MM.1S (cell line): ENCODE data around the gene EXOC3L4.

Source experiments
- DNase-seq: peaks from one replicate; pipeline ENCODE4 v3.0.0-alpha.2; 2015
- H2AFZ ChIP-seq: fragments of 300-600 bp; sonication (generic); 2 replicates; pipeline ENCODE4 v1.6.0; 2016; ENCODE audit warnings: antibody characterized with exemption, low read length
- H3F3A ChIP-seq: fragments of 300-600 bp; sonication (generic); 2 replicates; pipeline ENCODE4 v1.6.1; 2016; ENCODE audit warnings: mild to moderate bottlenecking, antibody characterized with exemption, low read length, moderate library complexity, mixed read lengths; ENCODE audit not compliant: insufficient read depth
- H3K27ac ChIP-seq: fragments of 300-600 bp; sonication (generic); 2 replicates; pipeline ENCODE4 v1.5.1; 2016; ENCODE audit warnings: mild to moderate bottlenecking, low read length
- H3K27me3 ChIP-seq: fragments of 300-600 bp; sonication (generic); replicated peaks from 2 replicates; pipeline ENCODE4 v1.6.0; 2016; ENCODE audit warnings: low read length; ENCODE audit not compliant: insufficient read depth
- H3K36me3 ChIP-seq: fragments of 300-600 bp; sonication (generic); replicated peaks from 2 replicates; pipeline ENCODE4 v1.6.1; 2016; ENCODE audit warnings: mild to moderate bottlenecking, low read length, mixed read lengths; ENCODE audit not compliant: insufficient read depth
- H3K4me1 ChIP-seq: fragments of 300-600 bp; sonication (generic); 2 replicates; pipeline ENCODE4 v1.6.1; 2016; ENCODE audit warnings: low read length, mixed read lengths
- H3K4me2 ChIP-seq: fragments of 300-600 bp; sonication (generic); 2 replicates; pipeline ENCODE4 v1.6.0; 2016; ENCODE audit warnings: low read depth, low read length
- H3K4me3 ChIP-seq: fragments of 300-600 bp; sonication (generic); 2 replicates; pipeline ENCODE4 v1.5.1; 2016; ENCODE audit warnings: low read length, mixed read lengths
- H3K79me2 ChIP-seq: fragments of 300-600 bp; sonication (generic); 2 replicates; pipeline ENCODE4 v1.6.1; 2016; ENCODE audit warnings: mixed run types, low read length, mixed read lengths
- H3K9ac ChIP-seq: fragments of 300-600 bp; sonication (generic); 2 replicates; pipeline ENCODE4 v1.6.1; 2016; ENCODE audit warnings: low read length, mixed read lengths
- H3K9me2 ChIP-seq: fragments of 300-600 bp; sonication (generic); replicated peaks from 2 replicates; pipeline ENCODE4 v1.6.1; 2016; ENCODE audit warnings: mild to moderate bottlenecking, low read length, mixed read lengths; ENCODE audit not compliant: insufficient read depth
- H3K9me3 ChIP-seq: fragments of 300-600 bp; sonication (generic); replicated peaks from 2 replicates; pipeline ENCODE4 v1.6.1; 2016; ENCODE audit warnings: mild to moderate bottlenecking, low read length, mixed read lengths; ENCODE audit not compliant: insufficient read depth
- H4K20me1 ChIP-seq: fragments of 300-600 bp; sonication (generic); 2 replicates; pipeline ENCODE4 v1.6.1; 2016; ENCODE audit warnings: mild to moderate bottlenecking, low read length, moderate library complexity, mixed read lengths; ENCODE audit not compliant: insufficient read depth
- EZH2 ChIP-seq: fragments of 300-600 bp; sonication (generic); optimal IDR thresholded peaks from 2 replicates; pipeline ENCODE3; 2017; ENCODE audit warnings: low read depth, mild to moderate bottlenecking, antibody characterized with exemption, low read length, mixed read lengths
- EZH2phosphoT487 ChIP-seq: fragments of 300-600 bp; sonication (generic); IDR thresholded peaks from 2 replicates; pipeline ENCODE4 v1.6.1; 2018; ENCODE audit warnings: antibody characterized with exemption, low read length
- TF ChIP-seq, protein P1 (sequence below): fragments of 300-600 bp; sonication (generic); IDR thresholded peaks from 2 replicates; pipeline ENCODE4 v1.5.1; 2016; ENCODE audit warnings: antibody characterized with exemption, low read length, mixed read lengths

The EXOC3L4 gene

DNA sequence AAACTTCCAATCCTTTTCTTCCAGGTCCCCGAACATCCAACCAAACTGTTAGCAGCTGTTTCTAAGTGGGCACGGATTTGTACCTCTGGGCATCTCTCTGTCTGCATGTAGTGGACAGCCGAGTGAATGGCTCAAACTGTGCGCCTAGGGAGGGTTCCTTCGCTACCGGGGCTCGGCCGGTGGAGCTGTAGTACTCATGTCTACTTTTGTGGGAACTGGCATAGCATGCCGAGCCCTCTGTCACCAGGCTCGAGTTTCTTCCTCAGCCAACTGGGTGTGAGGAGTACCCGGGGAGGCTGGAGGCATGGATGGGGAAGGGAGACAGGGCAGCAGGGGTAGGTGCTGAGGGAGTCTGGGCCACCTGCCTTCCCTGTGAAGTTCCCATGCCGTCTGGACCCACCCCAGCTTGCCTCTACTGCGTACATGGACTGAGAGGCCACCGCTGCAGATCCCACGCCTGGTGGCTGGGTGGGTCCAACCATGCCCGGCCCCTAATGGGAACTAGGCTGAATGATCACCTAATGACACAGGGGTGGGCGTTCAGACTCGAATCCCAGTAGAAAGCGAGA is 51.7 kb downstream of the EXOC3L4 start:
- no peak overlapping the region for H3K4me2 ChIP-seq
- no peaks in the 10 kb centered on the region for H3F3A ChIP-seq
- H3K9me2 ChIP-seq: no peaks in the 10 kb centered on the region
- no peak for DNase-seq
- H3K36me3 ChIP-seq: no peaks in the 10 kb centered on the region
- H3K9ac ChIP-seq: no peak overlapping the region
- H3K27me3 ChIP-seq: peaks cover 16% of the 10 kb centered on the region
- no peak overlapping the region for H2AFZ ChIP-seq
- no peaks in the 10 kb centered on the region for H4K20me1 ChIP-seq
- H3K9me3 ChIP-seq: no peaks in the 10 kb centered on the region
- no peak overlapping the region for H3K27ac ChIP-seq
- TF ChIP-seq EZH2: no peak
- TF ChIP-seq, protein P1, sequence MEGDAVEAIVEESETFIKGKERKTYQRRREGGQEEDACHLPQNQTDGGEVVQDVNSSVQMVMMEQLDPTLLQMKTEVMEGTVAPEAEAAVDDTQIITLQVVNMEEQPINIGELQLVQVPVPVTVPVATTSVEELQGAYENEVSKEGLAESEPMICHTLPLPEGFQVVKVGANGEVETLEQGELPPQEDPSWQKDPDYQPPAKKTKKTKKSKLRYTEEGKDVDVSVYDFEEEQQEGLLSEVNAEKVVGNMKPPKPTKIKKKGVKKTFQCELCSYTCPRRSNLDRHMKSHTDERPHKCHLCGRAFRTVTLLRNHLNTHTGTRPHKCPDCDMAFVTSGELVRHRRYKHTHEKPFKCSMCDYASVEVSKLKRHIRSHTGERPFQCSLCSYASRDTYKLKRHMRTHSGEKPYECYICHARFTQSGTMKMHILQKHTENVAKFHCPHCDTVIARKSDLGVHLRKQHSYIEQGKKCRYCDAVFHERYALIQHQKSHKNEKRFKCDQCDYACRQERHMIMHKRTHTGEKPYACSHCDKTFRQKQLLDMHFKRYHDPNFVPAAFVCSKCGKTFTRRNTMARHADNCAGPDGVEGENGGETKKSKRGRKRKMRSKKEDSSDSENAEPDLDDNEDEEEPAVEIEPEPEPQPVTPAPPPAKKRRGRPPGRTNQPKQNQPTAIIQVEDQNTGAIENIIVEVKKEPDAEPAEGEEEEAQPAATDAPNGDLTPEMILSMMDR: no peak
- no peak for TF ChIP-seq EZH2phosphoT487
- peaks cover 4% of the 10 kb centered on the region; the same call in 1 of the 2 replicates for H3K4me1 ChIP-seq
- no peaks in the 10 kb centered on the region for H3K79me2 ChIP-seq
- no peak overlapping the region for H3K4me3 ChIP-seq

DNA sequence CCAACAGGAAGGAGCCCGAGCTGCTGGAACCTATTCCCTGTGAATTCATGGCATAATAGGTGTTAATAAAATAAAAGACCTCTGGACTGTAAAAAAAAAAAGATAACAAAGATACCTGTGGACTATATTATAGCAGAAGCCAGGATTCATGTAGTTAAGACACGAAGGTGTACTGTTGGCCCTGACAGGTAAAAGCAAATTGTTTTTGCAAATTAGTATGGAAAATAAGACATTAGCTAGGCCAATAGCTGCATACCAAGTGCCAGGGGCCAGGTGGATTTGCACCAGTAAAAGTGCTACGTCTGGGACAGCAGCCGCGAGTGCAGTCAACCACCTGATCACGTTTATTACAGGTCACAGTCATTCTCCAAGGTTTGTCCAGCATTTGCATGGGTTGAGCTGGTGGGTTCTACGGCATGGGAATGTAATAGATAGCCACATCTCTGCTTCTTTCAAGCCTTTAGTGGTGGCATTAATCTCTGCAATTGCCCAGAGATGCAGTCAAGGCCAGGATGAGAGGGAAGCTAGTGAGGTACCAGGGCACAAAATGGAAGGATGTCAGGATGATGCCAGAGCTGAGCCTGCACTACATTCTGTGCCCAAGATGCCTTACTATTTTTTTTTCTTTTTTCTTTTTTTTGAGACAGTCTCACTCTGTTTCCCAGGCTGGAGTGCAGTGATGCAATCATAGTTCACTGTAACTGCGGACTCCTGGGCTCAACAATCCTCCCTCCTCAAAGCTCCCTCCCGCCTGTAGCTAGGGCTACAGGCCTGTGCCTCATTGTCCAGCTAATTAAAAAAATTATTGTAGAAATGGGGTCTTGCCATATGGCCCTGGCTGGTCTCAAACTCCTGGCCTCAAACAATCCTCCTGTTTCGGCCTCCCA is 55.1 kb downstream of the EXOC3L4 start:
- no peaks in the 10 kb centered on the region for H3K9me2 ChIP-seq
- H3K27me3 ChIP-seq: peaks cover 5% of the 10 kb centered on the region; the same call in 1 of the 2 replicates
- no peak overlapping the region for H3K4me3 ChIP-seq
- H3K4me2 ChIP-seq: no peak overlapping the region
- no peaks in the 10 kb centered on the region for H3K4me1 ChIP-seq
- no peaks in the 10 kb centered on the region for H3F3A ChIP-seq
- no peak for DNase-seq
- H3K9ac ChIP-seq: no peak overlapping the region
- H2AFZ ChIP-seq: no peak overlapping the region
- no peak overlapping the region for H3K27ac ChIP-seq
- TF ChIP-seq, protein P1: no peak
- TF ChIP-seq EZH2: no peak
- no peak for TF ChIP-seq EZH2phosphoT487
- H4K20me1 ChIP-seq: no peaks in the 10 kb centered on the region
- no peaks in the 10 kb centered on the region for H3K9me3 ChIP-seq
- no peaks in the 10 kb centered on the region for H3K79me2 ChIP-seq
- no peaks in the 10 kb centered on the region for H3K36me3 ChIP-seq

DNA sequence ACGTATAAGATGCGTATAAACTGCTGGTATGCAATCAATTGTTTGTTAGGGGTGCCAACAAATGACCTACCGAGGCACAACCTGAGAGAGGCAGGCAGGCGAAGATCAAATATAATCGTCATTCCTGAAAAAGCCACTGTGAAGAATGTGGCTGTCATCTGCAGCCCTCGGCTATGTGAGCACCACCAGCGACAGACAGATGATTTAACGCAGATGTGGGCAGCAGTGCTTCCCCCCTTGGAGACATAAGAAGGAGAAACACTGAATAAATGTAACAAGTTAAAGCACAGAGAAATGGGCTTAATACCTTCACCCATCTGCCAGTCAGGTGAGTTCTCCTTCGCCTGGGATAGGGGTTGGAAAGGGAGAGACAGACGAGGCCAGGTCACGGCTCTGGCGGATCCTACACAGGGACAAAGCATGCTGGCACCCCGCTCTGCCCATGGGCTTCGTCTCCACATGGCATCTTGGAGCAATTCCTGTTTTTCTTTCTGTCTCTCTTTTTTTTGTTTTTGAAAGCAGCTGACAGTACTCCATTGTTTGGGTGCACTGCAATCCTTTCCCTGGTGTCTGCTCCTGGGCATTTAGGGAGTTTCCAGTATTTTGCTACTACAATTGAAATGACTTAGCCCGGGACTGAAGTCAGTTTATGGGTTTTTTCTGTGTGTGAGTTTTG is 56.9 kb downstream of the EXOC3L4 start:
- H2AFZ ChIP-seq: no peak overlapping the region
- H3K36me3 ChIP-seq: no peaks in the 10 kb centered on the region
- H3K27me3 ChIP-seq: peaks cover 5% of the 10 kb centered on the region; the same call in 1 of the 2 replicates
- H3K4me3 ChIP-seq: no peak overlapping the region
- DNase-seq: no peak
- H3K27ac ChIP-seq: no peak overlapping the region
- no peaks in the 10 kb centered on the region for H3K79me2 ChIP-seq
- H3K9me3 ChIP-seq: no peaks in the 10 kb centered on the region
- no peaks in the 10 kb centered on the region for H3K4me1 ChIP-seq
- no peaks in the 10 kb centered on the region for H3F3A ChIP-seq
- TF ChIP-seq EZH2 (no peak), EZH2phosphoT487 (no peak)
- TF ChIP-seq, protein P1: no peak
- no peaks in the 10 kb centered on the region for H3K9me2 ChIP-seq
- H3K9ac ChIP-seq: no peak overlapping the region
- no peak overlapping the region for H3K4me2 ChIP-seq
- no peaks in the 10 kb centered on the region for H4K20me1 ChIP-seq
